ENCODE results near the gene LRRFIP1. TPM values are rescaled to one million over a fixed set of nuclear protein-coding genes. Genes with fewer than 3 reads are reported as not detected.
"Not testable (repeated sequence)": the region's sequence is repeated elsewhere in the genome, so short reads cannot be mapped to it uniquely, and the experiment has no call there.

LRRFIP1 gene
- polyA plus RNA-seq, 1 donor from 2014 or later: 123 TPM

DNA sequence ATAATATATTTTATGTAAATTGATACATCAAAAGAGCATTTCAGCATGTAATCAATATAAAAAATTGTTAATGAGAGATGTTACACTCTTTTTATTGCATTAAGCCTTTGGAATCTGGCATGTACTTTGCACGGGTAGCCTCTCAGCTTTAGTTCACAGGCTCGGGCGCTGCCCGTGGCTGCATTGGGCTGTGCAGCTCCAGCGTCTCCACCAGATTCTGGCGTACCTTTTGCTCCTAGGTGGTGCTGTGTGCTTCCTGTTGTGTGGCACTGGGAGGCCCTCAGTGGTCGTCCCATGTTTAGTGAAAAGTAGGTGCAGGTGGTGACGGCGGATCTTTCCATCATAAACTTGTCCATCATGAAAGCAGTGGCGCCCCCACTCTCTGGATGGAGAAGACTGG, 24.4 kb downstream of the LRRFIP1 start:
- peaks cover 4 to 9% (median 5%) of the 10 kb centered on the region in 3 donors for H3K4me1 Mint-ChIP-seq
- H3K9me3 Mint-ChIP-seq: peaks cover 5 to 9% (median 7%) of the 10 kb centered on the region in 3 donors
- H3K36me3 Mint-ChIP-seq: peaks cover 3% of the 10 kb centered on the region
- H3K27me3 Mint-ChIP-seq: peaks cover 26% of the 10 kb centered on the region
- peak overlapping the region in 1 of 3 donors; percentile 76 for H3K27ac Mint-ChIP-seq
- H3K4me3 Mint-ChIP-seq: no peak overlapping the region

DNA sequence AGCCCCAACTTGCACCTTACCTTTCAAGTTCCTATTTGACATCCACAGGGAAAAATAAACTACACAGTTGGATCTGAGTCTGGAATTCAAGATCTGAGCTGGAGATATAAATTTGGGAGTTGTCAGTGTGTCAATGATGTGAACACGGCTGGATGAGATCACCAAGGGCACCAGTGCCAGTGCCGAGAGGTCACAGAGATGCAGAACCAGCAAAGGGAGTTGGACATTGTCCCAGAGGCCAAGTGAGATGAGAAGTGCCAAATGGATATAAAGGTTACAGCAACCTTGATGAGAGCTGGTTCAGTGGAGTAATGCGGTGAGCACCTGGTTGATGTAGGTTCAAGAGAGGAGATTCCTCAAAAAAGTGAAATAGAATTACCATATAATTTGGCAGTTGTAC, 24.8 kb downstream of the LRRFIP1 start:
- H3K4me1 Mint-ChIP-seq: peaks cover 4 to 9% (median 5%) of the 10 kb centered on the region in 3 donors
- H3K9me3 Mint-ChIP-seq: peaks cover 5 to 8% (median 7%) of the 10 kb centered on the region in 3 donors
- peaks cover 29% of the 10 kb centered on the region for H3K27me3 Mint-ChIP-seq
- H3K4me3 Mint-ChIP-seq: no peak overlapping the region
- H3K36me3 Mint-ChIP-seq: peaks cover 3% of the 10 kb centered on the region
- H3K27ac Mint-ChIP-seq: peak overlapping the region in 1 of 3 donors; percentile 76

DNA sequence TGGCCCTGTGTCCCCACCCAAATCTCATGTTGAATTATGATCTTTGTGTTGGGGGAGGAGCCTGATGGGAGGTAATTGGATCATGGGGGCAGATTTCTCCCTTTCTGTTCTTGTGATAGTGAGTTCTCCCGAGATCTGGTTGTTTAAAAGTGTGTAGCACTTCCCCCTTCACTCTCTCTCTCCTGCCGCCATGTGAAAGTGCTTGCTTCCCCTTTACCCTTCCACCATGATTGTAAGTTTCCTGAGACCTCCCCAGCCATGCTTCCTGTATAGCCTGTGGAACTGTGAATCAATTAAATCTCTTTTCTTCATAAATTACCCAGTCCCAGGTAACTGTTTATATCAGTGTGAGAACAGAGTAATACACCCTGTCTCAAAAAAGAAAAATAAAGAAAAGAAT, 25.5 kb downstream of the LRRFIP1 start:
- H3K4me3 Mint-ChIP-seq: peak overlapping the region in 1 of 4 donors; percentile 69
- peaks cover 29% of the 10 kb centered on the region for H3K27me3 Mint-ChIP-seq
- peaks cover 4 to 9% (median 5%) of the 10 kb centered on the region in 3 donors for H3K4me1 Mint-ChIP-seq
- peak overlapping the region in 2 of 3 donors; percentile 26 to 54 for H3K27ac Mint-ChIP-seq
- H3K9me3 Mint-ChIP-seq: peaks cover 5 to 12% (median 7%) of the 10 kb centered on the region in 3 donors
- peaks cover 3% of the 10 kb centered on the region for H3K36me3 Mint-ChIP-seq

DNA sequence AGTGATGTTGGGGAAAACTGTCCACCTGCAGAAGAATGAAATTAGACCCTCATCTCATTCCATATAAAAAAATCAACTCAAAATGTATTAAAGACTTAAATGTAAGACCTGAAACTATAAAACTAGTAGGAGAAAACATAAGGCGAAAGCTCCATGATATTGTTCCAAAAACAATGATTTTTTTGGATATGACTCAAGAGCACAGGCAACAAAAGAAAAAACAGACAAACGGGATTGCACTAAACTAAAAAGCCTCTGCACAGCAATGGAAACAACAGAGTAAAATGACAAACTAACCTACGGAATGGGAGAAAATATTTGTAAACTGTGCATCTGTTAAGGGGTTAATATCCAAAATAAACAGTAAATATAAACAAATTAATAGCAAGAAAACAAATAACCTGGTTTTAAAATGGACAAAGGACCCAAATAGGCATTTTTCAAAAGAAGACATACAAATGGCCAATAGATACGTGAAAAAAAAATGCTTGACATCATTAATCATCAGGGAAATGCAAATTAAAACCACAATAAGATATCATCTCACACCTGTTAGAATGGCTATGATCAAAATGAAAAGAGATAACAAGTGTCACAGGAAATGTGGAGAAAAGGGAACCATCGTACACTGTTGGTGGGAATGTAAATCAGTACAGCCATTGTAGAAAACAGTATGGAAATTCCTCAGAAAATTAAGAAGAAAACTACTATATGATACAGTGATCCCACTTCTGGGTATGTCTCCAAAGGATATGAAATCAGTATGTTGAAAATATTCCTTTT, 26.6 kb downstream of the LRRFIP1 start:
- Mint-ChIP-seq H3K4me1 (peaks cover 4 to 9% (median 5%) of the 10 kb centered on the region in 3 donors), H3K27me3 (peaks cover 26% of the 10 kb centered on the region), H3K9me3 (peaks cover 5 to 12% (median 7%) of the 10 kb centered on the region in 3 donors), H3K27ac (no peak overlapping the region), H3K36me3 (peaks cover 3% of the 10 kb centered on the region), H3K4me3 (no peak overlapping the region)

DNA sequence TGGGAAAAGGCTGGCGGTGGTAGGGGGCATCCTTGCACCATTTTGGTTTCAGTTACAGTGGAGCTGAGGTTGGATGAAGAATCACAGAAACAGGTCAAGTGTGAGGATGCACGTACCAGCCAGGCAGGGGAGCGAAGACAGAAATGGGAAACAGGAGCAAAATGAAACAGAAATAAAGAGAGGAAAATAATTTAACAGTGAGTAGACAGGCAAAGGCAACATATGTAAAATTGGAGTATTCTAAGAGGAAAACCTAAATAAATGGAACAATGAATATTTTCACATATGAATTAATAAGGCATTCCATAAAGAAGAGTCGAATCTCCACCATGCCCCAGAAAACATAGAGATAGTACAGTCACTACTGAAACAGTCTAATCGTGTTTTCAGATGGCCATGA, 29.7 kb downstream of the LRRFIP1 start:
- Mint-ChIP-seq H3K27ac (no peak overlapping the region), H3K4me1 (peaks cover 4 to 9% (median 5%) of the 10 kb centered on the region in 3 donors), H3K9me3 (peaks cover 5 to 12% (median 6%) of the 10 kb centered on the region in 3 donors), H3K4me3 (no peak overlapping the region), H3K36me3 (peaks cover 2% of the 10 kb centered on the region), H3K27me3 (peaks cover 23% of the 10 kb centered on the region)

DNA sequence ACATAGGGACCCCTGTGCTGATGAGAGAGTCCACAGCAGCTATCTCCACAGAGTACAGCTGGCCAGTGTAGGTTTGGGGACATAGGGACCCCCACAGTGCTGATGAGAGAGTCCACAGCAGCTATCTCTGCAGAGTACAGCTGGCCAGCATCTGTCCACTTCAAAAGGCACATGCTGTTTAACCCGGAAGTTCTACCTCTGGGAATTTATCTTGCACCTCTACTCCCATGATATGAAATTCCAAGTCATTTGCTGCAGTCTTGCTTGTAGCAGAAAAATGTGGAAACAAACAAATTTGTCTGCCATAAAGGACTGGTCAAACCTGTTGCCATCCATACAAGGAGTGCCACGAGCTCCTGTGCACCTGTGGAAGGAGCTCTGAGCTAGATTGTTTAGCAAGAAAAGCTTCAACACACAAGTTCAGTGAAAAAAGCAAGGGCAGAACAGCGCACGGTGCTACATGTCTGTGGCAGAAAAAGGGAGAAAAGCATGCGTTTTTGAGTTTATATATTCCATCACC, 33.1 kb downstream of the LRRFIP1 start:
- Mint-ChIP-seq H3K4me1 (peaks cover 6 to 7% (median 7%) of the 10 kb centered on the region in 3 donors), H3K4me3 (no peak overlapping the region), H3K27ac (peak overlapping the region in 1 of 3 donors; percentile 30), H3K27me3 (peaks cover 30% of the 10 kb centered on the region), H3K9me3 (peaks cover 0 to 6% (median 0%) of the 10 kb centered on the region in 3 donors), H3K36me3 (no peaks in the 10 kb centered on the region)

DNA sequence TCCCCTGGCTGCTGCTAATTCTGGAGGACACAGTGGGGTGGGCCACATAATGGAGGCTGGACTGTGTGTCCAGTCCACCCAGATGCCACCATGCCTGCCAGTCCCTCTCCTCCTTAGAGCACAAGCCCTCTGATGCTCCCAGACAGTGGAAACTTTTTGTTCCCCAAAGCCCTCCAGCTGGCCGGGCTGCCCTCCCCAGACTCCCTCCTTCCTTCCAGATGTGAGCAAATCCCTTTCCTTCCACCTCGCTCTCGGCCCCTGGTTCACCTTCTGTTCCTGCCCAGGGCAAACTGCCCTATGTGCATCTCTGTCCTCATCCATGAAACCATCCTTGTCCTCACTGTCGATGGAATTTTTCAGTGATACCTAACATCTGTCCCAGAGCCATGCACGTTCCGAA, 33.9 kb downstream of the LRRFIP1 start:
- Mint-ChIP-seq H3K27ac (no peak overlapping the region), H3K27me3 (peaks cover 30% of the 10 kb centered on the region), H3K36me3 (no peaks in the 10 kb centered on the region), H3K9me3 (peaks cover 0 to 6% (median 0%) of the 10 kb centered on the region in 3 donors), H3K4me1 (peaks cover 6 to 11% (median 8%) of the 10 kb centered on the region in 3 donors), H3K4me3 (no peak overlapping the region)

DNA sequence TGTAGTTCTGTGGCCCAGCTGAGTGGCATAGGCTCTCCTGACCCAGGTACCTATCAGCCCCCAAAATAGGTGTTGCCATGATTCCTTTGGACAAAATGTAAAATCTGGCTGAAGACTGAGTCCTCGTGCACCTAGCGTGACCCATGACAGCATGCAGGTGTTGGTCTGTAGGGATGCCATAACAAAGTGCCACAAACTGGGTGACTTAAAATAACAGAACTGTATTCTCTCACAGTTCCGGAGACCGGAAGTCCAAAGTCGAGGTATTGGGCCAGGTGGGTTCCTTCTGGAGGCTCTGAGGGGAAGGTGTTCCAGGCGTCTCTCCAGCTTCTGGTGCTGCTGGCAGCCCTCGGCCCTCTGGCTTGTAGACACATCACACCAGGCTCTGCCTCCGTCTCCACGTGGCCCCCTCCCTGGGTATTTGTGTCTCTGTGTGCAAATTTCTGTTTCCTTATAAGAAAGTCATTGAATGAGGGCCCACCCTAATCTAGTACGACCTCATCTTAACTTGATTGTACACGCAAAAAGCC, 34.5 kb downstream of the LRRFIP1 start:
- H3K27me3 Mint-ChIP-seq: peaks cover 31% of the 10 kb centered on the region
- H3K27ac Mint-ChIP-seq: peak overlapping the region in 1 of 3 donors; percentile 78
- peaks cover 0 to 6% (median 0%) of the 10 kb centered on the region in 3 donors for H3K9me3 Mint-ChIP-seq
- no peaks in the 10 kb centered on the region for H3K36me3 Mint-ChIP-seq
- peaks cover 11 to 14% (median 12%) of the 10 kb centered on the region in 3 donors for H3K4me1 Mint-ChIP-seq
- no peak overlapping the region for H3K4me3 Mint-ChIP-seq

DNA sequence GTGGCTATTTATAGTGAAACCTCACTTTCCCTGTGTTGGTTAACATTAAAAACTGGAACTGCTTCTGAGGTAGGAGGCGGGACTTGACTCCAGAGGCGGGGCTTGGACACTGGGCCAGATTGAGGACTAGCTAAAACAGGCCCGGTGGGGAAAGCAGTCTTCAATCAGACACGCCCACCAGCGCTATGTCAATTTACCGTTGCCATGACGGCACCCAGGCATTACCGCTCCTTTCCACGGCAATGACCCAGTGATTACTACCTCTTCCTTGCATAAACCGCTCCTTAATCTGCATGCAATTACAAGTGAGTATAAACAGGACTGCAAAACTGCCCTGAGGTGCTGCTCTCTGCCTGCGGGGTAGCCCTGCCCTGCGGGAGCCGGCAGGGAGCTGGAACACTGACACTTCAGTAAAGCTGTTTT, 35.3 kb downstream of the LRRFIP1 start:
- H3K27ac Mint-ChIP-seq: peak overlapping the region in 1 of 3 donors; percentile 29

DNA sequence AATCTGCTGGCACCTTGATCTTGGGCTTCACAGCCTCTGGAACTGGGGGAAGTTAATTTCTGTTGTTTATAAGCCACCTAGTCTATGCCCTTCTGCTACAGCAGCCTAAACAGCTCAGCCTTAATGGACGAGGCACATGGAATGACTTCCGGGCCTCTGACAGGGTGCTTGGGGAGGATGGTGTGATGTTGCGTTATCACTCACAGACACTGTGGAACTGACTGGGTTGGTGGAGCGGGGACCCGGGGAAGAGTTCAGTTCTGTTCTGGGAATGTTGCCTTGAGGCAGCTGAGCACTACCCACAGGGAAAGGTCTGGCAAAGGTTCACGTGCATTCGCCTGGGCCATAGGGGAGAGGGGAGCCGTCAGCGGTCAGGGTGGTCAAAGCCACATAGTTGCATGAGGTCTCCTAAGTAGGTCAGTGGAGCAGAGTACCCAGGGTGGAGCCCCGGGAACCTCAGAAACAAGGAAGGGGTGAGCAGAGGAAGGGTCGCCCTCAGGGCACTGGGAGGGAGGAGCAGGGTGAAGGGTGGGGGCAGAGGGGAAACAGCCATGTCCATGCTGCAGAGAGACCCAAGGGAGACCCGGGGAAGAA, 36.2 kb downstream of the LRRFIP1 start:
- Mint-ChIP-seq H3K4me3 (peak overlapping the region in 1 of 4 donors; percentile 55), H3K27ac (no peak overlapping the region), H3K36me3 (no peaks in the 10 kb centered on the region), H3K4me1 (peaks cover 12 to 18% (median 12%) of the 10 kb centered on the region in 3 donors), H3K9me3 (no peaks in the 10 kb centered on the region), H3K27me3 (peaks cover 37% of the 10 kb centered on the region)

More for the DNA sequence above, 35.3 kb downstream of the LRRFIP1 start:
- Mint-ChIP-seq H3K9me3 (no peaks in the 10 kb centered on the region), H3K4me1 (peaks cover 12 to 18% (median 12%) of the 10 kb centered on the region in 3 donors), H3K36me3 (no peaks in the 10 kb centered on the region), H3K27me3 (peaks cover 30% of the 10 kb centered on the region), H3K4me3 (no peak overlapping the region)

DNA sequence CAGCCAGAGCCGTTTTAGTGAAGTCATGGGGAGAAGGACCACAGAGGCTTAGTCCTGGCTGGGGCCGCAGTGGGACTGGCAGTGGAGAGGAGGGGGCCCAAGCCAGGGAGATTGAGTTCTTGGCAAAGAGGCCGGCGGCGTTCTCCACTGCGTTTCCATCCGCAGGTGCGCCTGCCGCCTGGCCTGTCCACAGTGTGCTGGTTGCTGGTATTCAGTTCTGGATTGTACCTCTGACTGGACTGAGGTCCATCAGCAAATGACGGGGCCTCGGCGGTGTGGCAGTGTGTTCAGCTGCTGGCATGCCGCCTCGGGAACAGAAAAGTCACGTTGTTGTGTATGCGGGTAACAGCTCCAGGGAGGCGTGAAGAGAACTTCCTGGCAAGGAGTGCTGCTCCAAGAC, 36.8 kb downstream of the LRRFIP1 start:
- Mint-ChIP-seq H3K9me3 (no peaks in the 10 kb centered on the region), H3K4me1 (peaks cover 13 to 19% (median 13%) of the 10 kb centered on the region in 3 donors), H3K4me3 (no peak overlapping the region), H3K27me3 (peaks cover 36% of the 10 kb centered on the region), H3K27ac (no peak overlapping the region), H3K36me3 (no peaks in the 10 kb centered on the region)

DNA sequence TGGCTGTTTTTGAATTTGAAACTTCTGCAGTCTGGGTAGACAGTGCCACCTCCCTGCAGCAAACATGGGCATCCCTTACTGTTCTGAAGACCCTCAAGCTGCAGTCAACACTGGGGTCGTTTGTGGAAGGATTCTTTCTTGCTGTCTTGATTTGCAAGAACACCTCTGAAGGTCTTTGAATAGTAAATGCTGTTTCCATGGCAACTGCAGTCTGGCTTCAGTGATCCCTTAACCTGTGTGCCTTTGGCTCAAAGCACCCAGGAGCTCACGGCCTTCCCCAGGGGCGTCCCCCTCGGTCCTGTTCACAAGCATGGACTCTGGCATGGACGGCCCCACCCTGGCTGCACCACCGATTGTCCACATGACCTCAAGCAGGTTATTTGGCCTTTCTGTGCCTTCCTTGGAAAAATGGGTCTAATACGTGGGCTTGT, 38.3 kb downstream of the LRRFIP1 start:
- Mint-ChIP-seq H3K4me1 (peaks cover 21 to 26% (median 24%) of the 10 kb centered on the region in 3 donors), H3K36me3 (no peaks in the 10 kb centered on the region), H3K27ac (no peak overlapping the region), H3K4me3 (no peak overlapping the region), H3K27me3 (peaks cover 36% of the 10 kb centered on the region), H3K9me3 (no peaks in the 10 kb centered on the region)

DNA sequence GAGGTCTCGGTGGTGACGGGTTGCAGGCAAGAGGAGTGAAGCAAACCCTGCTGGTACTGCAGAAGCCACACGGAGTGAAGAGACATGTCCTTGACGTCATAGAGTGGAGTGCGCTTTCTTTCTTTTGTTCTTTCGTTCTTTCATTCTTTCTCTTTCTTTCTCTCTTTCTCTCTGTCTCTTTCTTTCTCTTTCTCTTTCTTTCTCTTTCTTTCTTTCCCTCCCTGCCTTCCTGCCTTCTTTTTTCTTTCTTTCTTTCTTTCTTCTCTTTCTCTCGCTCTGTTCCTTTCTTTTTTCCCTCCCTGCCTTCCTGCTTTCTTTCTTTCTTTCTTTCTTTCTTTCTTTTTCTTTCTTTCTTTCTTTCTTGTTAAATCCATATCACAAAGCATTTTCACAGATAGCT, 39.2 kb downstream of the LRRFIP1 start:
- Mint-ChIP-seq H3K36me3 (no peaks in the 10 kb centered on the region), H3K4me1 (peaks cover 25 to 28% (median 27%) of the 10 kb centered on the region in 3 donors), H3K4me3 (peak overlapping the region in 1 of 4 donors; percentile 34), H3K27ac (no peak overlapping the region), H3K9me3 (no peaks in the 10 kb centered on the region), H3K27me3 (peaks cover 33% of the 10 kb centered on the region)

DNA sequence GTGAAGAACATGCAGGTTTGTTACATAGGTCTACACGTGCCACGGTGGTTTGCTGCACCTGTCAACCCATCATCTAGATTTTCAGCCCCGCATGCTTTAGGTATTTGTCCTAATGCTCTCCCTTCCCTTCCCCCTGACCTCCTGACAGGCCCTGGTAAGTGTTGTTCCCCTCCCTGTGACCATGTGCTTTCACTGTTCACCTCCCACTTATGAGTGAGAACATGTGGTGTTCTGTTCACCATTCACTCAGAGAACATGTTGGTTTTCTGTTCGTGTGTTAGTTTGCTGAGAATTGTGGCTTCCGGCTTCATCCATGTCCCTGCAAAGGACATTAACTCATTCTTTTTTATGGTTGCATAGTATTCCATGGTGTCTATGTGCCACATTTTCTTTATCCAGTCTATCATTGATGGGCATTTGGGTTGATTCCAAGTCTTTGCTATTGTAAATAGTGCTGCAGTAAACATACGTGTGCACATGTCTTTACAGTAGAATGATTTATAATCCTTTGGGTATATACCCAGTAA, 39.7 kb downstream of the LRRFIP1 start:
- not testable (repeated sequence) for H3K36me3 Mint-ChIP-seq, H3K9me3 Mint-ChIP-seq
- peaks cover 29 to 31% (median 31%) of the 10 kb centered on the region in 3 donors for H3K4me1 Mint-ChIP-seq
- peak overlapping the region in 1 of 4 donors; percentile 14 for H3K4me3 Mint-ChIP-seq
- H3K27me3 Mint-ChIP-seq: peaks cover 33% of the 10 kb centered on the region
- peak overlapping the region in 1 of 3 donors; percentile 47 for H3K27ac Mint-ChIP-seq

DNA sequence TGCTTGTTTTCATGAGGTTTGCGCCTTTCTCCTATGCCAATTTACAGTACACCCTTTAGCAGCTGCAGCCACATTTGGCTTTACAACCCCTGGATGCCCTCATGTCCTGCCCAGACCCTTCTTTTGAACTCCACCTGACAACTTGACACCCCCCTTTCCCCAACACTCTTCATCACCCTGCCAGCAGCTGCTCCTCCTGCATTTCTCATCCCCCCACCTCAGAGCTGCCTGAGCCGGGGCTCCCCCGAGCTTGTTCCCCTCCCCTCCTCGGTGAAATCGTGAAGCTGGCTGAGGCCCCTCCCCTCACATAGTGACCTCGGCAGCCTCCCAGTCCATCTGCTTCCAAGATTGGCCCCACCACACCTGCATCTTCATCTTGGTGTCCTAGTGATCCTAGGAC, 40.5 kb downstream of the LRRFIP1 start:
- H3K9me3 Mint-ChIP-seq: no peaks in the 10 kb centered on the region
- no peaks in the 10 kb centered on the region for H3K36me3 Mint-ChIP-seq
- peaks cover 26% of the 10 kb centered on the region for H3K27me3 Mint-ChIP-seq
- no peak overlapping the region for H3K27ac Mint-ChIP-seq
- H3K4me3 Mint-ChIP-seq: no peak overlapping the region
- H3K4me1 Mint-ChIP-seq: peaks cover 26 to 29% (median 29%) of the 10 kb centered on the region in 3 donors

All from IgD-negative memory B cell (primary cell).